GM23248 (cell line): ENCODE measurements around the gene DYNLT1.

Source experiments
- EZH2 ChIP-seq: fragments of 200-600 bp; sonication (generic); IDR thresholded peaks from 2 replicates; pipeline ENCODE4 v1.6.1; 2018; ENCODE audit warnings: antibody characterized with exemption, mild to moderate bottlenecking; ENCODE audit not compliant: insufficient read depth, poor library complexity, severe bottlenecking
- EZH2phosphoT487 ChIP-seq: fragments of 200-600 bp; sonication (generic); IDR thresholded peaks from 2 replicates; pipeline ENCODE4 v1.6.1; 2018; ENCODE audit warnings: antibody characterized with exemption, moderate library complexity, mild to moderate bottlenecking, low read depth; ENCODE audit not compliant: insufficient read depth

GRCh38 chr6:158667360-158667981 is 22.9 kb upstream of the DYNLT1 start:
- TF ChIP-seq EZH2phosphoT487 (no peak), EZH2 (no peak)
